Endothelial cell of umbilical vein (primary cell): ENCODE measurements around the gene CYP46A1. TPM values are rescaled to one million over a fixed set of nuclear protein-coding genes. Genes with fewer than 3 reads are reported as not detected.

Experiments
- BruUV-seq: library from RNA; stranded (reverse); fragments of 400-500 nt; replicated peaks from 2 replicates; lab custom pipeline; 2021; lab: Mats Ljungman, UMichigan
- CTCF ChIA-PET: fragments of 300-600, 350-600 bp; sonication (Branson Sonifier 250); formaldehyde crosslinking; loops from one replicate; lab custom pipeline; 2021; ENCODE audit warnings: antibody characterized with exemption, inconsistent platforms; lab: Charles Lee
- POLR2A ChIA-PET: fragments of 300-600, 350-600 bp; sonication (Branson Sonifier 250); formaldehyde crosslinking; loops from one replicate; lab custom pipeline; 2021; ENCODE audit warnings: antibody characterized with exemption, inconsistent platforms; lab: Charles Lee
- DNase-seq: peaks from one replicate; pipeline ENCODE4 v3.0.0-alpha.2; 2011; ENCODE audit warnings: low read depth, low spot score
- FAIRE-seq: peaks from 2 replicates; lab custom pipeline; 2011; peaks lifted over from hg19 to GRCh38; lab: Jason Lieb, UNC
- H2AFZ ChIP-seq: 2 replicates; pipeline ENCODE4 v1.6.0; 2012; ENCODE audit warnings: low read depth, low read length, control low read depth, inconsistent platforms
- H3K27ac ChIP-seq: 2 replicates; pipeline ENCODE4 v1.5.1; 2011; ENCODE audit warnings: low read depth, mild to moderate bottlenecking, control low read depth, low read length, moderate library complexity; ENCODE audit not compliant: insufficient read depth
- H3K27me3 ChIP-seq, 2 experiments: 2 replicates each; pipeline versions ENCODE4 v1.6.0 to v1.6.1; 2011; ENCODE audit warnings: low read length in 2 of 2, mixed read lengths in 1 of 2; ENCODE audit not compliant: control insufficient read depth in 2 of 2, insufficient read depth in 2 of 2
- H3K36me3 ChIP-seq, 2 experiments: 2 replicates in 1 of 2; 3 replicates in 1 of 2; pipeline ENCODE4 v1.5.1; 2011; ENCODE audit warnings: low read length in 2 of 2, mild to moderate bottlenecking in 1 of 2, moderate library complexity in 1 of 2; ENCODE audit not compliant: control insufficient read depth in 2 of 2, insufficient read depth in 2 of 2; ENCODE audit errors: extremely low read depth in 1 of 2
- H3K4me1 ChIP-seq: 3 replicates; pipeline ENCODE4 v1.5.1; 2011; ENCODE audit warnings: mild to moderate bottlenecking, low read length; ENCODE audit not compliant: control insufficient read depth, insufficient read depth; ENCODE audit errors: extremely low read depth
- H3K4me2 ChIP-seq: 2 replicates; pipeline ENCODE4 v1.6.1; 2011; ENCODE audit warnings: low read length, control low read depth, mixed read lengths; ENCODE audit not compliant: insufficient read depth
- H3K4me3 ChIP-seq, 3 experiments: fragments of 200-600 bp in 1 of 3; sonication (generic), shearing (Covaris generic) in 1 of 3; replicated peaks in 1 of 3; 2 replicates each; pipeline ENCODE4 v1.5.1; 2011 to 2016; ENCODE audit warnings: control low read depth in 3 of 3, low read length in 3 of 3, mild to moderate bottlenecking in 2 of 3, inconsistent platforms in 1 of 3, low read depth in 1 of 3, moderate library complexity in 1 of 3; ENCODE audit not compliant: insufficient read depth in 1 of 3
- H3K79me2 ChIP-seq: 2 replicates; pipeline ENCODE4 v1.6.0; 2012; ENCODE audit warnings: low read length, inconsistent platforms; ENCODE audit not compliant: control insufficient read depth, insufficient read depth
- H3K9ac ChIP-seq: replicated peaks from 2 replicates; pipeline ENCODE3; 2011; ENCODE audit warnings: low read length, control low read depth; ENCODE audit not compliant: insufficient read depth; ENCODE audit errors: extremely low read depth
- H3K9me1 ChIP-seq: replicated peaks from 3 replicates; pipeline ENCODE4 v1.6.0; 2011; ENCODE audit warnings: mild to moderate bottlenecking, low read length; ENCODE audit not compliant: control insufficient read depth, insufficient read depth; ENCODE audit errors: extremely low read depth
- H3K9me3 ChIP-seq: replicated peaks from 2 replicates; pipeline ENCODE4 v1.5.1; 2012; ENCODE audit warnings: low read length, inconsistent platforms; ENCODE audit not compliant: control insufficient read depth, insufficient read depth
- H4K20me1 ChIP-seq: replicated peaks from 2 replicates; pipeline ENCODE3; 2011; ENCODE audit warnings: mild to moderate bottlenecking, low read length; ENCODE audit not compliant: control insufficient read depth, insufficient read depth; ENCODE audit errors: extremely low read depth
- EZH2 ChIP-seq: IDR thresholded peaks from 2 replicates; pipeline ENCODE4 v1.6.1; 2012; ENCODE audit warnings: borderline replicate concordance, low read depth, mild to moderate bottlenecking, moderate library complexity, low read length, inconsistent platforms; ENCODE audit not compliant: severe bottlenecking
- FOS ChIP-seq: IDR thresholded peaks from 2 replicates; pipeline ENCODE4 v1.6.1; 2011; ENCODE audit warnings: mild to moderate bottlenecking, low read length, moderate library complexity, borderline replicate concordance; ENCODE audit not compliant: insufficient read depth
- GATA2 ChIP-seq: IDR thresholded peaks from 2 replicates; pipeline ENCODE4 v1.7.0; 2011; ENCODE audit warnings: low read depth, mild to moderate bottlenecking, moderate library complexity, mixed read lengths, low read length; ENCODE audit not compliant: insufficient read length, insufficient read depth
- JUN ChIP-seq: IDR thresholded peaks from 2 replicates; pipeline ENCODE4 v1.6.1; 2011; ENCODE audit warnings: borderline replicate concordance, low read depth; ENCODE audit not compliant: insufficient read length, insufficient read depth
- MAX ChIP-seq: IDR thresholded peaks from 2 replicates; pipeline ENCODE4 v1.6.1; 2011; ENCODE audit not compliant: insufficient read depth, insufficient read length
- MYC ChIP-seq: IDR thresholded peaks from one replicate; pipeline ENCODE4 v1.6.1; 2011; ENCODE audit warnings: mild to moderate bottlenecking, low read depth, low read length
- POLR2A ChIP-seq: IDR thresholded peaks from 2 replicates; pipeline ENCODE4 v1.6.1; 2012; ENCODE audit warnings: low read depth, mild to moderate bottlenecking, control low read depth, low read length
- POLR2AphosphoS5 ChIP-seq: IDR thresholded peaks from 2 replicates; pipeline ENCODE4 v1.6.1; 2012; ENCODE audit warnings: low read depth, mild to moderate bottlenecking, control low read depth, low read length, moderate library complexity; ENCODE audit not compliant: insufficient read depth
- dilution Hi-C: fragments of 300-500 bp; cut with MboI; formaldehyde crosslinking; loops from one replicate; pipeline ENCODE4 v1.15.0; 2019; ENCODE audit warnings: low sequenced_read_pairs; ENCODE audit not compliant: extremely low pct_ligation_motif_present
- intact Hi-C: fragments of 100-400 bp; cut with micrococcal nuclease; formaldehyde crosslinking; loops from one replicate; pipeline ENCODE4 v1.10.0; 2022
- polyA plus RNA-seq, 4 experiments: library from polyadenylated mRNA; depleted of rRNA in 3 of 4; stranded (reverse) in 3 of 4; unstranded in 1 of 4; fragments of >200 nt; gene quantifications; 2 replicates each; pipeline versions ENCODE4 v1.2.1 to v1.2.3, GENCODE V29; 2011 to 2012; ENCODE audit warnings: missing spikeins in 1 of 4
- total RNA-seq: library from RNA; stranded (reverse); gene quantifications from 2 replicates; pipeline ENCODE4 v1.2.3, GENCODE V29; 2021
- TF ChIP-seq, protein P1 (sequence below), 2 donors: IDR thresholded peaks; 1 replicate in 1 of 2; 2 replicates in 1 of 2; pipeline ENCODE4 v1.5.1; 2011; ENCODE audit warnings: low read length in 2 of 2, mild to moderate bottlenecking in 2 of 2, moderate library complexity in 2 of 2, control low read depth in 1 of 2, inconsistent platforms in 1 of 2, low read depth in 1 of 2; ENCODE audit not compliant: insufficient read depth in 1 of 2; ENCODE audit errors: extremely low read depth in 1 of 2

The CYP46A1 gene
- total and polyA plus RNA-seq, 2 donors (not counting 3 experiments of a cell fraction or from before 2014, with no cell fraction given): 0.03 to 0.24 TPM

DNA sequence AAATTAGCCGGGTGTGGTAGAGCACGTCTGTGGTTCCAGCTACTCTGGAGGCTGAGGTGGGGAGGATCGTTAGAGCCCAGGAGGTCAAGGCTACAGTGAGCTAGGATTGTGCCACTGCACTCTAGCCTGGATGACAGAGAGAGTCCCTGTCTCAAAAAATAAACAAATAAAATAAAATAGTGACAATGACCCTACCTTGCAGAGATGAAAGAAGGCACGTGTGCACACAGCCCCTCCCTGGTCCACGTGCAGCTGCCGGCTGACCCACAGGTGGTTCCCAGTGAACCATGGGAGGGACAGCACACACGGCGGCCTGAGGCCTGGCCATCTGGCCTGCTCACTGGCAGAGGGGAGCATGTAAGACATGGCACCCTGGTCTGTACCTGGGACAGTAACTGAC is 34.5 kb upstream of the CYP46A1 start:
- H3K36me3 ChIP-seq: no peaks in the 10 kb centered on the region
- no peak overlapping the region for H3K9ac ChIP-seq
- no peak overlapping the region for H2AFZ ChIP-seq
- no peaks in the 10 kb centered on the region for H3K4me1 ChIP-seq
- no peaks in the 10 kb centered on the region for H3K27me3 ChIP-seq
- POLR2A ChIA-PET: no interaction called here
- H3K4me3 ChIP-seq: no peak overlapping the region
- no peaks in the 10 kb centered on the region for H4K20me1 ChIP-seq
- intact Hi-C loops (no loop called here), dilution Hi-C loops (no loop called here)
- BruUV-seq: no TSS peak
- no peaks in the 10 kb centered on the region for H3K9me1 ChIP-seq
- H3K27ac ChIP-seq: no peak overlapping the region
- TF ChIP-seq MAX (no peak), JUN (no peak), MYC (no peak), POLR2AphosphoS5 (no peak), EZH2 (no peak), FOS (no peak), POLR2A (no peak), GATA2 (no peak)
- TF ChIP-seq, protein P1, sequence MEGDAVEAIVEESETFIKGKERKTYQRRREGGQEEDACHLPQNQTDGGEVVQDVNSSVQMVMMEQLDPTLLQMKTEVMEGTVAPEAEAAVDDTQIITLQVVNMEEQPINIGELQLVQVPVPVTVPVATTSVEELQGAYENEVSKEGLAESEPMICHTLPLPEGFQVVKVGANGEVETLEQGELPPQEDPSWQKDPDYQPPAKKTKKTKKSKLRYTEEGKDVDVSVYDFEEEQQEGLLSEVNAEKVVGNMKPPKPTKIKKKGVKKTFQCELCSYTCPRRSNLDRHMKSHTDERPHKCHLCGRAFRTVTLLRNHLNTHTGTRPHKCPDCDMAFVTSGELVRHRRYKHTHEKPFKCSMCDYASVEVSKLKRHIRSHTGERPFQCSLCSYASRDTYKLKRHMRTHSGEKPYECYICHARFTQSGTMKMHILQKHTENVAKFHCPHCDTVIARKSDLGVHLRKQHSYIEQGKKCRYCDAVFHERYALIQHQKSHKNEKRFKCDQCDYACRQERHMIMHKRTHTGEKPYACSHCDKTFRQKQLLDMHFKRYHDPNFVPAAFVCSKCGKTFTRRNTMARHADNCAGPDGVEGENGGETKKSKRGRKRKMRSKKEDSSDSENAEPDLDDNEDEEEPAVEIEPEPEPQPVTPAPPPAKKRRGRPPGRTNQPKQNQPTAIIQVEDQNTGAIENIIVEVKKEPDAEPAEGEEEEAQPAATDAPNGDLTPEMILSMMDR (IDR thresholded peaks at IDR 0.05; ENCODE audit: extremely low read depth in 1 of 2, insufficient read depth in 1 of 2, low read depth in 1 of 2, low read length in 2 of 2): no peak
- CTCF ChIA-PET: no interaction called here
- H3K9me3 ChIP-seq: no peaks in the 10 kb centered on the region
- no peak overlapping the region for H3K4me2 ChIP-seq
- no peaks in the 10 kb centered on the region for H3K79me2 ChIP-seq
- FAIRE-seq (no peak), DNase-seq (no peak)
